Lower leg skin (tissue), 4 donors: ENCODE results near the gene DIS3L2. TPM values are rescaled to one million over a fixed set of nuclear protein-coding genes. Genes with fewer than 3 reads are reported as not detected.

Experiments used
- DNase-seq, 2 donors: peaks; one replicate each; pipeline ENCODE4 v3.0.0-alpha.2; 2019; ENCODE audit warnings: low spot score in 2 of 2
- H3K4me3 ChIP-seq: fragments of 200-600 bp; sonication (generic); 2 replicates; pipeline ENCODE4 v1.5.1; 2017; ENCODE audit warnings: mild to moderate bottlenecking, low read depth; ENCODE audit not compliant: poor library complexity, severe bottlenecking
- CTCF ChIP-seq, 3 donors: fragments of 450-650 bp; IDR thresholded peaks; one replicate each; pipeline ENCODE4 v1.5.1; 2016; ENCODE audit warnings: antibody characterized with exemption in 3 of 3, mild to moderate bottlenecking in 3 of 3, moderate library complexity in 2 of 3
- POLR2A ChIP-seq, 2 donors: fragments of 450-650 bp; IDR thresholded peaks; one replicate each; pipeline ENCODE4 v1.6.1; 2016 to 2017; ENCODE audit warnings: antibody characterized with exemption in 2 of 2, mild to moderate bottlenecking in 1 of 2, moderate library complexity in 1 of 2
- WGBS, 2 donors: methylation state at CpG; one replicate each; pipeline ENCODE4 v1.1.5; 2018; 5-methylcytosine and 5-hydroxymethylcytosine counted together
- intact Hi-C: fragments of 100-400 bp; cut with DNase I; formaldehyde crosslinking; loops from one replicate; pipeline ENCODE4 v1.15.0; 2023; ENCODE audit warnings: low total_unique reads
- total RNA-seq, 4 donors: library from RNA; depleted of rRNA; stranded (reverse); fragments of >200 nt; gene quantifications; one replicate each; pipeline ENCODE4 v1.1.0, GENCODE V29; 2016

Gene DIS3L2
- total RNA-seq, 4 donors from 2014 or later, result 26.4 to 39.0 (median 34.4) TPM

GRCh38 chr2:232287316-232287715 is 325.8 kb downstream of the DIS3L2 start:
- 85 to 93% methylated on average over 6 to 8 of the region's 8 CpGs for WGBS, 2 donors
- intact Hi-C loops, result no loop called here
- no peak for TF ChIP-seq CTCF (IDR thresholded peaks at IDR 0.05)
- no peak for TF ChIP-seq POLR2A (IDR thresholded peaks at IDR 0.05)
- no peak overlapping the region for H3K4me3 ChIP-seq
- DNase-seq, result no peak

GRCh38 chr2:232288489-232289030 is 327.0 kb downstream of the DIS3L2 start:
- WGBS, 2 donors, result 78 to 82% methylated on average over 4 of the region's 4 CpGs
- TF ChIP-seq CTCF (IDR thresholded peaks at IDR 0.05) (no peak), POLR2A (IDR thresholded peaks at IDR 0.05) (no peak)
- DNase-seq, result no peak
- intact Hi-C loops, result no loop called here
- H3K4me3 ChIP-seq, result no peak overlapping the region

- intact Hi-C loops, result no loop called here
- 90 to 95% methylated on average over 8 of the region's 8 CpGs for WGBS, 2 donors
- TF ChIP-seq CTCF (IDR thresholded peaks at IDR 0.05) (no peak), POLR2A (IDR thresholded peaks at IDR 0.05) (no peak)
- H3K4me3 ChIP-seq, result no peak overlapping the region
- no peak for DNase-seq
Measured at GRCh38 chr2:232290668-232291067, 329.2 kb downstream of the DIS3L2 start.

GRCh38 chr2:232291343-232291742 is 329.8 kb downstream of the DIS3L2 start:
- H3K4me3 ChIP-seq, result no peak overlapping the region
- no peak for TF ChIP-seq CTCF (IDR thresholded peaks at IDR 0.05)
- no peak for TF ChIP-seq POLR2A (IDR thresholded peaks at IDR 0.05)
- DNase-seq, result no peak
- intact Hi-C loops, result no loop called here
- 75% methylated on average over 2 of the region's 2 CpGs for whole genome bisulfite sequencing, 2 donors

GRCh38 chr2:232292395-232293154 is 331.1 kb downstream of the DIS3L2 start:
- no peak overlapping the region for H3K4me3 ChIP-seq
- WGBS, 2 donors, result 83 to 84% methylated on average over 9 of the region's 9 CpGs
- intact Hi-C loops, result no loop called here
- DNase-seq, result peak in 1 of 2 donors; percentile 37
- TF ChIP-seq POLR2A (IDR thresholded peaks at IDR 0.05) (no peak), CTCF (IDR thresholded peaks at IDR 0.05) (no peak)
